HG03139 (cell line): ENCODE data around the gene CMIP.
"Not testable (repeated sequence)": the region's sequence is repeated elsewhere in the genome, so short reads cannot be mapped to it uniquely, and the experiment has no call there.

Source experiments
- ATAC-seq: cut with Tn5 transposase; IDR thresholded peaks from one replicate; pipeline ENCODE4 v1.9.1; 2021; ENCODE audit not compliant: unreplicated experiment

The CMIP gene

DNA sequence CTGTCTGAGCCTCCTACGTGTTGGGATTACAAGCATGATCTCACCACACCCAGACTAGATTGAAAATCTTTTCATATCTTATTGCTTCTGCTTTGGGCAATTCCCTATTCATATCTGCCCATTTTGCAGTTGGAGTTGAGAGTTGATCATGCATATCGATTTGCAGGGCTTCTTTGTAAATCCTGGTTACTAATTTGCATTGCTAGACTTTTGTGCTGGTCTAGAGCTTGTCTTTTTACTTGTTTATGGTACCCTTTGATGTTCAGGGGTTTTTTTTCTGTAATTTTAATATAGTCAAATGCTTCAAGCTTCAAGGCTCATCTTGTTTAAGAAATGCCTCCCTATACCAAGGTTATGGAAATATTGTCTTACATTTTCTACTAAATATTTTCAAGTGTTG, 23.5 kb upstream of the CMIP start:
- no peak for ATAC-seq

DNA sequence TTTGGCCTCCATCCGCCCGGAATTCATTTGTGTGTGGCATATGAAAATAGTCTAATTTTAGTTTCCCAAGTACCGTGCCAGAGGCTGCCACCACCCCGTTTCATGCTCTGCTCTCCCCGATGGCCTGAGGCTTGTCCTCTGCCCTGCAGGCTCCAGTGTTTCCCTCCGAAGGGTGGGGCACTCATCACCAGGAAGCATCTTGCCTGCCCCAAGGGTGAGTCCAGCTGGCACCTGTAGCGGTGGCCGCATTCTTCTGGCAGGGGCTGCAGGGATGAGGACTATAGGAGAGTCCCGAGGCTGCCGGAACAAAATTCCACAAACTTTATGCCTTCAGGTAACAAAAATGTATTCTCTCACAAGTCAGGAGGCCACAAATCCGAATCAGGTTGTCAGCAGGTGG, 23.1 kb upstream of the CMIP start:
- no peak for ATAC-seq

DNA sequence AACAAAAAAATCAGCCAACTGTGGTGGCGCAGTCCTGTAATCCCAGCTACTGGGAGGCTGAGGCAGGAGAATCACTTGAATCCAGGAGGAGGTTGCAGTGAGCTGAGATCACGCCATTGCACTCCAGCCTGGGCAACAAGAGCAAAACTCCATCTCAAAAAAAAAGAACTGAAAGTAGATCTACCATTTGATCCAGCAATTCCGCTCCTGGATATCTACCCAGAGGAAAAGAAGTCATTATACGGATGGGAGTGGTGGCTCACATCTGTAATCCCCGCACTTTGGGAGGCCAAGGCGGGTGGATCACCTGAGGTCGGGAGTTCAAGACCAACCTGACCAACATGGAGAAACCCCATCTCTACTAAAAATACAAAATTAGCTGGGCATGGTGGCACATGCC, 22.5 kb upstream of the CMIP start:
- ATAC-seq = not testable (repeated sequence)

DNA sequence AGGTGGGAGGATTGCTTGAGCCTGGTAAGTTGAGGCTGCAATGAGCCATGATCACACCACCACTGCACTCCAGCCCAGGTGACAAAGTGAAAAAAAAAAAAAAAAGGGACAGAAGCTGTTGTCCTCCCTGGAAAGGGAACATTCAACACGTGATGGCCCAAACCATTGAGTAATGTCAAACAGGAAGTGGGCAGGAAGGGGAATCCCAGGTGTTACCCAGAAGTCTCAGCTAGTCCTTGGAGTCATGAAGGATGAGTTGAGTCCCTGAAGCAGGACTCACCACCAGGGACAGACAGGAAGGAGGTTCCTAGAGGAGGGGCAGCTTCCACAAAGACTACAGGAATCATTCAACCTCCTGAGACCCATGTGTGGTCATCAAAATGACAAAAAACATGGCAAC, 19.8 kb upstream of the CMIP start:
- ATAC-seq = no peak

DNA sequence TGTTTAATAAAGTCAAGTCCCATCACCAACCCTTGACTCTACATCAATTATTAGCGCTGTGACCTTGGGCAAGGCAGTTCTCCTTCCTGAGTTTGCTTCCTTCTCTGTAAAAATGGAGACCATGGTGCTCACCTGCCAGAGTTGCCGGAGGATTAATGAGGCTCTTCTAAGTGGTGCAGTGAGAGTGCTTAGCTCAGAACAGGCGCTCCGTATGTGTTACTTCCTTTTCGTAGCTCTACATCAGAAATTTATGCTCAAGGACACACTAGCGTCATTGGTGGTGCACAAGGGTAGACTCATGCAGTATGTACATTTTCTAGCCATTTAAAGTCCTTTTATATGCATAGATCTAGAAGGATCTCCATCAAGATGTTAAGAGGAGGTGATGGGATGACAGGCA, 17.4 kb upstream of the CMIP start:
- ATAC-seq = no peak

DNA sequence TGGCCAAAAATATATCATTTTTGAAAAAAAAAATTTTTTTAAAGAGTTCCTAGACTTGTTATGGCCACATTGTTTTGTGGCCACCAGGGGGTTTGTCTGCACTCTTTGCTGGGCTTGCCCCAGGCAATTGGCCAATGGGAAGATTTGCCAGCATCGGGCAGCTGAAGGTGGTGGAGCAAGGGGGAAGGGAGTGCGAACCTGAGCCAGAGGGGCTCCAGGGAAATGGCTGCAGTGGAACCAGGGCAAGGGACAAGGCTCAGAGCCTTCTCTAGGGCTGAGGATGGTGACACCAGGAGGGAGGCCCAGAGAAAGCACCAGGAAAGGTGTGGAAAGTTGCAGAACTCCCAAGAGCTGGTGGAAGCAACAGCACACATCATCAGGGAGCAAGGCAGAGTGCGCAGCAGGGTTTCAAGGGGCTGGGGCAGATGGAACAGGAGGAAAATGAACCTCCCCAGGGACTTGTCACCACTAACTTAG, 15.5 kb upstream of the CMIP start:
- no peak for ATAC-seq

DNA sequence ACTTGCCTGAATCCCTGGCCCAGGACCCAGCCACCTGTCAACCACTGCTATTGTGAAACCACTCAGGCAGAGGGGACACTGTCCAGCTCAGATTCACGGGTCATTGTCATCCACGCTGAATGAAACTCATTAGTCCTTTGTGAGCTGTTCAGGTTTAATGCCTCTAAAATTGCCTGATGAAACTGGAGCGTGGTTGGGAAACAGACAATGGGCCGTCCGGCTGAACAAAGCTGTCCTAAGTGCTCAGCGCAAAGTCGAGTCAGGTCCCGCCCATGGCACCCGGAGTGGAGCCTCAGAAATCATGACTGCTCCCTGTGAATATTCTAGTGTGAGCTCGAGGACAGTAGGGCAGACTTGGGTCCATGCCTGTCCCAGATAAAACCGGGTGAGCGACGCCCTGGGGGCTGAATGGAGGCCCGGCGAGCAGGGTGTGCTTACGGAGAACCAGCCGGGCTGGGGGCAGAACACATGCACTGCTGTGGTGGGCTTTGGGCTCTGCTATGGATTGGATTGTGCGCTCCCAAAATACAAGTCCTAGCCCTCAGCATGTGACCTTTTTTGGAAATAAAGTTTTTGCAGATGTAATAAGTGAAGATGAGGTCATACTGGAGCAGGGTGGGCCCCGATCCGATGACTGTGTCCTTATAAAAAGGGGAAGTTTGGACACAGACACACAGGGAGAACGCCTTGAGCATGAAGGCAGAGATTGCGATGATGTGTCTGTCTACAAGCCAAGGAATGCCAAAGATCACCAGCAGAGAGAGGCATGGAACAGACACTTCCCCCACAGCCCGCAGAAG, 12.9 kb upstream of the CMIP start:
- ATAC-seq = no peak

- ATAC-seq = no peak
Observed at GRCh38 chr16:81432937-81433557, 11.6 kb upstream of the CMIP start.

DNA sequence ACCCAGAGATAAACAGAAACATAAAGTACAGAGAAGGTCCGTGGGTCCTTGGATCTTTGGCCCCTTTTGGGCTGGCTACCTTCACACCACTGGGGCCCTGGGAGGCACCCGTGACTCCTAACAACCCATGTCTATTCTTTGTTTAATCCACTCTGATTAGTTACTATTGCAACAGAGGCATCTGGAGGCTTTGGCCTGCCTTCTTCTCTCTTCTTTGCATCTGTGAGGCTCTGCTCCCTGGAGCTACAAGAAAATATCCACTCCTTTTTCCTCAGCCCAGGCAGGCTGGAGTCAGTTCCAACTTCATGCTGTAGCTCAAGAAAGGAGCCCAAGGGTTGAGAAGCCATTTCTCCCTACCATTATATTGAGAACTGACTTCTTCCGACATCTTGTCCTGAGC, 9.5 kb upstream of the CMIP start:
- no peak for ATAC-seq

GRCh38 chr16:81435567-81435966, 9.0 kb upstream of the CMIP start:
- no peak for ATAC-seq

DNA sequence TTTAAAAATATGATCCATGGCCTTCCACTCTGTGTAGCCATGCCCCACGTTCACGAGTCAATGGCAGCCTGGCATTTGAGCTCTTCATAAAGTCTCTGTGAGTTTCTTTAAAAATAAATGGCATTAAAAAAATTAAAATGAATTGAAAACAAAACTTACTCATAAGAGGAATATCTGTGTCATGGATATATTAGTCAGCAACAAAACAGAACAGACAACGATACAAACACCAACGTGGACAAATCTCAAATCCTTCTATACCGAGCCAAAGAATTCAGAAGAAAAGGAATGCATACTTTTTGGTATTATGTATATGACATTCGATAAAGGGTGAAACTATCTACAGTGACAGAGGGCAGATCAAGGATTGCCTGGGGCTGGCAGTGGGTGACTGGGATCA, 8.2 kb upstream of the CMIP start:
- no peak for ATAC-seq

- ATAC-seq = no peak
Observed at GRCh38 chr16:81437865-81438264, 6.7 kb upstream of the CMIP start.

- no peak for ATAC-seq
Observed at GRCh38 chr16:81440888-81441761, 3.5 kb upstream of the CMIP start.

DNA sequence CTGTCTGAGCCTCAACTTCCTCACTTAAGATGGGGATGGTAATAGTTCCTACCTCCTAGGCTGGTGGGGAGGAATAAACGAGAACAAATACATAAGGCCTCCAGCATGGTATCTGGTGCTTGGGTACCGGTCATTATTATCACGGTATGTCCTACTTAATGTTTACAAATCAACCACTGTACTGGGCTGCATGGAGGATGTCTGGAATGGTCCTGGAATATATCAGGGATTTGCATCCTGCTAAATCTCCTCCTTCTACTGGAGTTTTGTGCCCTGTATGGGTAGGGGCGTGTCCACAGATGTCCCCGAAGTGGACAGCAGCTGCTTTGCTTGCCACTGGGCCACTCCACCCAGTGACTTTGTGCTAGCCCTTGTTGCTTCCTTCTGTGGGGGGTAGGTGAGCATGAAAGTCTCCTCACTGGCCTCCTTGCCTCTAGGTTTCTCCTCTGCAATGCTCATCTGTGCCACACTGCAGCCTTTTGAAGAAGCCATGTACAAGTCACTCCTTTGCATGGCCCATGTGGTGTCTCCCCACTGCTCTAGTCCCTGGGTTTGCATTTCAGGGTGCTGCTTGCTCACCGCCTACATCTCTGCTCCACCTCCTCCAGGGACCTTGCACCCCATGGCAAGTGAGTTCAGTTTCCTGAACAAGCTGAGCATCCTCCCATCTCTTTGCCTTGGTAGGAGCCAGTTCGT, 2.2 kb upstream of the CMIP start:
- ATAC-seq = no peak

GRCh38 chr16:81442916-81443687, 1.5 kb upstream of the CMIP start:
- ATAC-seq = no peak

DNA sequence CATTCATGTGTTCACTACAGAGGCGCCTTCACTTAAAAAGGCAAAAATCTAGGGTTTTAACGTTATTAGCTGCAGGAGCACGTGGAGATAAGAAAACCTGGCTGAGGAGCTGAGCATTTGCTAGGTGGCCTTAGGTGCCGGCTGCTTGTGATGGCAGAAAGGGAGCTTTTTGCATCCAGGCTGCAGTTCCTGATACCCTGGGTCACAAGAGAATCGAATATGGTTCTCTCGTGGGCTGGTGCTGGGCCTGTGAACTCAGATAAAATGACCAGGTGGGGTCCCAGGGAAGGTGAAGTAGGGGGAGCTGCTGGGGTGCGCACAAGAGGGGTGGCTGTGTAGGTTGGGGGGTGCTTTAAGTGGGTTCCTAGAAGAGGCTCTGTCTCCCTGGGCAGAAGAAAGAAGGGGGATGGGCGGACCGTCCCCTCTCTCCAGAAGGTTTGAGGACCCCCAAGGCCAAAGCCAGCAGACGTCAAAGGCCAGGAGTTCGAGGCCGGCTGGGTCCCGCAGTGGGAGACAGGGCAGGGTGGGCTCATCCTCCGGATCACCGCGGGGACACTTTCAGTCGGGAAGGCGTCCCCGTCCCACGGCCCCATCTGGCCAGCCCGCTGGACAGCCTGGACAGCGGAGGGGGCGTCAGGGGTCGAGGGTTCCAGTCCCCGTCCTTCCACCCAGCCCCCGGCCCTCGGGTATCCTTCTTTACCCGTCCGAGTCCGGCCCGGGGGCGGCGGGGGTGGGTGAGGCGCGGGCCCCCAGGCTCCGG, 740 bp upstream of the CMIP start:
- ATAC-seq = no peak

DNA sequence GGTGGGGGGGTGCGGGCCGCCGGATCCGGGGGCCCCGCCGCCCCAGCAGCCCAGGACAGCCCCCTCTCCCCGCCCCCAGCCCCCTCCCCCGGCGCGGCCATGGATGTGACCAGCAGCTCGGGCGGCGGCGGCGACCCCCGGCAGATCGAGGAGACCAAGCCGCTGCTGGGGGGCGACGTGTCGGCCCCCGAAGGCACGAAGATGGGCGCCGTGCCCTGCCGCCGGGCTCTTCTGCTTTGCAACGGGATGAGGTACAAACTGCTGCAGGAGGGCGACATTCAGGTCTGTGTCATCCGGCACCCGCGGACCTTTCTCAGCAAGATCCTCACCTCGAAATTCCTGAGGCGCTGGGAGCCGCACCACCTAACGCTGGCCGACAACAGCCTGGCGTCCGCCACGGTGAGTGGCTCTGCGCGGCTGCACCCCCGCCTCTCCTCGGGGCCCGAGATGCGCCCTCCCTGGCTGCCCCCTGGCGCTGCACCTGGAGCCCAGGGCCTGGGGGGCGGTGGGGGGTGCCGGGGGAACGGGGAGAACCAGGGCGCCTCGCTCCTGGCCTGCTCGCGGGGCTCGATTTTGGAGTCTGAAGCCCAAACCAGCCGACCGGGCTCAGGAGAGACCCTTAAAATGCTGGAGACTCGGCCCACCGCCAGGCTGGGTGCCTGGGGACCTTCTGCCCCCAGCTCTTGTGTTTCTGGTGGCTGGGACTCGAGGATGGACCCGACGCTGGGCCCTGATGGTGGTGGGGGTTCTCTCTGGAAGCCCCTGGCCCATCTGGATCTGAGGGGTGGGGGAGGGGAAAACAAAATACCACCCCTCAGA, 744 bp downstream of the CMIP start:
- ATAC-seq = peak; percentile 21

DNA sequence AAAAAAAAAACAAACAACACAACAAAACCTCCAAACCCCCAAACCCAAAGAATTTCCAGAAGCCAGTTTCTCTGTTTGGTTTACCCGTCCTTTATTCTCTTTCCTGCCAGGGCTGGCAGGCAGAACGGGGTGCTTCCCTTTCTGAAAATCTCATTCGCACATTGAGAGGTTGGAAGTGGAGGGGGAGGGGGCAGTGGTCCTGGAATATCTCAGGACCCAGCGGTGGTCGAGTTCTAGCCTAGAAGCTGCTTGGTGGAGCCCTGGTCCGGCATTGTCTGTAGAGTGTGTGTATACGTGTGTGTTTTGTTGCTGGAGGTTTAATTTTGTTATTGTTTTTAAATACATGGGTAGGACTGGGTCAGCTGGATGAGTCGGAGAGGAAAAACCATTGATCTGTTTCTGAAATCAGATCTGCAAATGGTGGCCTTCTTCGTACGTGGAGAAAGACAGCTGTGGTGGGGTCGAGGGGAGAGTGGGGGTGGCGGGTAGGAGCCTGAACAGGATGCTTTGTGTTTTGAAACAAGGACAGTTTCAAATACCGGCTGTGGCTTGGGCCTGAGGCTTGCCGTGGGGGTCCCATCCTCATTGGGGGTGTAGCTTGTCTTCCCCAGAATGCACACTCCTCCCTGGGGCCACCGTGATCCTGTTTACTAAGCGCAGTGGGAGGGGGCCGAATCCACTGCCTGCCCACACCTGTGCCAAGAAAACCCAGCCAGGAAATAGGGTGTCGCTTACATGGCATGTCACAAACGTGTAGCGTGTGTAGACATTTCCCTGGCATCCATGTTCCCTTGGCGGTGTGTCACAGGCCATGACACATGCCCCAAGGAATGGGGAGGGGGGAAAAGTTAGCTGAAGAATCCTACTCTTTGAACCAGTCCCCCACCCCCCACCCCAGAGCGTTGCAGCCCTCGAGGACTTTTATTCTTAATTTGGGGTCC, 1.6 kb downstream of the CMIP start:
- ATAC-seq = no peak
